IPS-15b (cell line): Measurements from ENCODE around the gene UEVLD.

Experiments used
- H3K27me3 ChIP-seq: one replicate; pipeline ENCODE4 v1.6.1; 2013; ENCODE audit warnings: low read length; ENCODE audit not compliant: control insufficient read depth, insufficient read depth
- H3K36me3 ChIP-seq: one replicate; pipeline ENCODE4 v1.6.1; 2013; ENCODE audit warnings: low read length; ENCODE audit not compliant: control insufficient read depth, insufficient read depth
- H3K4me1 ChIP-seq: one replicate; pipeline ENCODE4 v1.6.1; 2013; ENCODE audit warnings: mild to moderate bottlenecking, low read length; ENCODE audit not compliant: control insufficient read depth, insufficient read depth
- H3K4me3 ChIP-seq: one replicate; pipeline ENCODE4 v1.5.1; 2013; ENCODE audit warnings: low read depth, low read length
- H3K9ac ChIP-seq: one replicate; pipeline ENCODE4 v1.6.1; 2013; ENCODE audit warnings: low read depth, mild to moderate bottlenecking, low read length
- H3K9me3 ChIP-seq: one replicate; pipeline ENCODE4 v1.6.1; 2013; ENCODE audit warnings: mild to moderate bottlenecking, low read length; ENCODE audit not compliant: control insufficient read depth, insufficient read depth

Gene UEVLD

DNA sequence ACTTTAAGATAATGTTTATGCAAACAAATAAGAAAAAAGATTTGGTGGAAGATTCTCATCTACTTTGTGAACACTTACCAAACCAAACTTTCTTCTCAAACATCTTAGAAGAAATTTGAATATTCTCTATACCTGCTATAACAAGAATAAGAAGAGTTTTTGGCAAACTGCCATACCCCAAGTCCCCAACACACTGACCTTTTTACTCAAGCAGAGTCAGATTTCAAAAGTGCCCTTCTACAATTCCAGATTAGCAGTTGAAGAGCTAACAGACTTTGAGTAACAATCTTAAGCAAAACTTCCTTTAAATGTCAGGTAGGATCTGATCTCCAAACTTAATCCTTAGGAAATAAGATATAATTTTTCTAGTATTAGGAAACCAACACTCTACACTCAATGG lies 95.6 kb downstream of the UEVLD start:
- Histone ChIP-seq H3K9ac (no peak overlapping the region), H3K27me3 (no peaks in the 10 kb centered on the region), H3K4me3 (no peak overlapping the region), H3K36me3 (no peaks in the 10 kb centered on the region), H3K4me1 (no peaks in the 10 kb centered on the region), H3K9me3 (no peaks in the 10 kb centered on the region)

DNA sequence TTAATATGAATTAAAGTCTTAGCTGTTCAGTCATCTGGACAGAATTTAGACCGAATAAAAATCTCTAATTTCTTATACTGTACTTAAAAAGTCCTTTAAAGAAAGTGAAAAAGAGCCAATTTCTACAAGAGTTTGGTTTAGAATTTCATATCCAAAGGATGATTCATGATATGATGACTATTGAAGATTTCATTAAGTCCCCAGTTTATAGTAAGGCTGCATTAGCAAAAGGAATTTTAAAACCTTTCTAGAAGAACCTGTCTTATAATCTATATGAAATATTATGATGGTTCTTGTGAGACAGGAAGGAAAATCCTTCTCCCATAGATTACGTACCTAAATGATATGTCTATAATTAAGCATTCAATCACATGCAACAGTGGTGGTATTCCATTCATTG lies 96.6 kb downstream of the UEVLD start:
- no peaks in the 10 kb centered on the region for H3K4me1 ChIP-seq
- no peaks in the 10 kb centered on the region for H3K36me3 ChIP-seq
- no peaks in the 10 kb centered on the region for H3K27me3 ChIP-seq
- no peaks in the 10 kb centered on the region for H3K9me3 ChIP-seq
- H3K9ac ChIP-seq, result no peak overlapping the region
- no peak overlapping the region for H3K4me3 ChIP-seq

GRCh38 chr11:18490736-18491485 lies 97.6 kb downstream of the UEVLD start:
- Histone ChIP-seq H3K36me3 (no peaks in the 10 kb centered on the region), H3K4me1 (no peaks in the 10 kb centered on the region), H3K9ac (no peak overlapping the region), H3K9me3 (no peaks in the 10 kb centered on the region), H3K4me3 (no peak overlapping the region), H3K27me3 (no peaks in the 10 kb centered on the region)

- H3K9ac ChIP-seq, result no peak overlapping the region
- no peaks in the 10 kb centered on the region for H3K4me1 ChIP-seq
- H3K9me3 ChIP-seq, result no peaks in the 10 kb centered on the region
- H3K27me3 ChIP-seq, result no peaks in the 10 kb centered on the region
- H3K36me3 ChIP-seq, result no peaks in the 10 kb centered on the region
- H3K4me3 ChIP-seq, result no peak overlapping the region
Measured at GRCh38 chr11:18490319-18490718, 98.2 kb downstream of the UEVLD start.

- Histone ChIP-seq H3K9me3 (no peaks in the 10 kb centered on the region), H3K27me3 (no peaks in the 10 kb centered on the region), H3K9ac (no peak overlapping the region), H3K4me1 (no peaks in the 10 kb centered on the region), H3K4me3 (no peak overlapping the region), H3K36me3 (peaks cover 8% of the 10 kb centered on the region)
Measured at GRCh38 chr11:18485913-18486528, 102.5 kb downstream of the UEVLD start.
